RWPE2 (cell line): ENCODE measurements around the gene RAB11FIP5.

ENCODE experiments used
- ATAC-seq: fragments of 200-7000 bp; cut with Tn5 transposase; 3 replicates; pipeline ENCODE4 v1.9.1; 2021; ENCODE audit warnings: low read depth
- DNase-seq: peaks from one replicate; pipeline ENCODE4 v3.0.0-alpha.2; 2020; ENCODE audit warnings: low spot score
- H3K27ac ChIP-seq: fragments of 450-650 bp; 2 replicates; pipeline ENCODE4 v1.5.1; 2017; ENCODE audit warnings: mild to moderate bottlenecking; ENCODE audit not compliant: poor library complexity, severe bottlenecking
- H3K27me3 ChIP-seq: fragments of 250-450 bp; sonication (Bioruptor Pico); 2 replicates; pipeline ENCODE4 v1.5.1; 2021; ENCODE audit warnings: mild to moderate bottlenecking, moderate library complexity; ENCODE audit not compliant: insufficient read depth, poor library complexity, severe bottlenecking
- H3K36me3 ChIP-seq: fragments of 250-450 bp; sonication (Bioruptor Pico); 2 replicates; pipeline ENCODE4 v1.5.1; 2020; ENCODE audit warnings: low read depth, mild to moderate bottlenecking, moderate library complexity
- H3K4me1 ChIP-seq: fragments of 250-450 bp; sonication (Bioruptor Pico); 2 replicates; pipeline ENCODE4 v1.5.1; 2021; ENCODE audit warnings: mild to moderate bottlenecking, moderate library complexity; ENCODE audit not compliant: insufficient read depth, poor library complexity, severe bottlenecking
- H3K4me3 ChIP-seq: fragments of 250-450 bp; sonication (Bioruptor Pico); 2 replicates; pipeline ENCODE4 v1.5.1; 2021; ENCODE audit warnings: mild to moderate bottlenecking, moderate library complexity; ENCODE audit not compliant: severe bottlenecking
- H3K9me3 ChIP-seq: fragments of 250-450 bp; sonication (Bioruptor Pico); 2 replicates; pipeline ENCODE4 v1.5.1; 2021; ENCODE audit warnings: mild to moderate bottlenecking, moderate library complexity; ENCODE audit not compliant: severe bottlenecking
- CTCF ChIP-seq: fragments of 450-650 bp; IDR thresholded peaks from one replicate; pipeline ENCODE4 v1.5.1; 2017; ENCODE audit warnings: mild to moderate bottlenecking, moderate library complexity; ENCODE audit not compliant: poor library complexity, severe bottlenecking

RAB11FIP5 gene, protein sequence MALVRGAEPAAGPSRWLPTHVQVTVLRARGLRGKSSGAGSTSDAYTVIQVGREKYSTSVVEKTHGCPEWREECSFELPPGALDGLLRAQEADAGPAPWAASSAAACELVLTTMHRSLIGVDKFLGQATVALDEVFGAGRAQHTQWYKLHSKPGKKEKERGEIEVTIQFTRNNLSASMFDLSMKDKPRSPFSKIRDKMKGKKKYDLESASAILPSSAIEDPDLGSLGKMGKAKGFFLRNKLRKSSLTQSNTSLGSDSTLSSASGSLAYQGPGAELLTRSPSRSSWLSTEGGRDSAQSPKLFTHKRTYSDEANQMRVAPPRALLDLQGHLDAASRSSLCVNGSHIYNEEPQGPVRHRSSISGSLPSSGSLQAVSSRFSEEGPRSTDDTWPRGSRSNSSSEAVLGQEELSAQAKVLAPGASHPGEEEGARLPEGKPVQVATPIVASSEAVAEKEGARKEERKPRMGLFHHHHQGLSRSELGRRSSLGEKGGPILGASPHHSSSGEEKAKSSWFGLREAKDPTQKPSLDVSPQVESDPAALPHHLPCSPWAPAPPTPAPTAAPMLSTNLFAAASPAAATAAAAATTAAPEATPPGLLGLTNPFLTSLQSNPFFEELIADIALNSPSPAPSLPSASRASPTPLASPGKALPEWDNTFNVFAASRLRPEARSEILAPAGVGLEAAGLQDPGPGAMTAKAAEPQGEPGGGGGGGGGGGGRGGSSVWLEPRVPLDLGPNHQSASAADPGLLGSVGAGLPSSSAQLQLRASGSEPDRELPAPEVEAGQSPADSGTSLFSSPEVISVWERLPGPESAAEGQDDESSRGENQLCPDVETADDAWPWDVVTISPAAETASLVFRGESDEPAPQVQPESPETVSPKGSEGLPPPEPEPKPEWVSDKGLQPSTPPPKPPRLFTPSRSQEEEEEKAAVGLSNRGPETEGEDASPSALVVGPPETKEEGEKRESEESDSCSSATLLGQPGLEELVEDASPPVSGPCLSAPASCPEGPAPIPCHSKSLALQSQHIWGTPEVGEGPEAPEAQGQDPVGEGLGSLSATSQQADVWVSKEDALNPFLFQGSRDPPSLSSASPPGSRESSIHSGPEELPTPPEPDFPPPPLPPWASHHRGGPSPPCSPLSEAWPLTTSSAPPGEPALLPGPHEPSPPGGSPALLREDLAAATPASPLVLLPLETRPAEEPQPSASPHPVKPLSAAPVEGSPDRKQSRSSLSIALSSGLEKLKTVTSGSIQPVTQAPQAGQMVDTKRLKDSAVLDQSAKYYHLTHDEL (N-terminal part only)

GRCh38 chr2:73112913-73113854, at the start of gene RAB11FIP5:
Gene RAB11FIP5, minus strand, starts transcription at chr2:73112948. Its CDS starts 171 bp downstream, at chr2:73112777.
- Histone ChIP-seq H3K9me3 (no peaks in the 10 kb centered on the region), H3K4me1 (peaks cover 5% of the 10 kb centered on the region), H3K27me3 (no peaks in the 10 kb centered on the region), H3K36me3 (no peaks in the 10 kb centered on the region), H3K27ac (peak within 1 kb of the TSS; percentile 82), H3K4me3 (peak within 1 kb of the TSS; percentile 86)
- peak; percentile 72 for ATAC-seq
- peak; percentile 4 for TF ChIP-seq CTCF
- DNase-seq = peak; percentile 75

- Histone ChIP-seq H3K4me1 (no peaks in the 10 kb centered on the region), H3K27me3 (no peaks in the 10 kb centered on the region), H3K27ac (no peak overlapping the region), H3K36me3 (no peaks in the 10 kb centered on the region), H3K4me3 (no peak overlapping the region), H3K9me3 (no peaks in the 10 kb centered on the region)
- peak; percentile 69 for TF ChIP-seq CTCF
- DNase-seq (no peak), ATAC-seq (peak; percentile 76; the same call in 2 of the 3 replicates)
Observed at GRCh38 chr2:73156539-73157124, 43.9 kb upstream of the RAB11FIP5 start.

GRCh38 chr2:73142937-73143336, 30.2 kb upstream of the RAB11FIP5 start:
- Histone ChIP-seq H3K36me3 (no peaks in the 10 kb centered on the region), H3K4me1 (no peaks in the 10 kb centered on the region), H3K9me3 (no peaks in the 10 kb centered on the region), H3K27me3 (no peaks in the 10 kb centered on the region), H3K27ac (no peak overlapping the region), H3K4me3 (no peak overlapping the region)
- ATAC-seq (no peak), DNase-seq (no peak)
- TF ChIP-seq CTCF = no peak

DNA sequence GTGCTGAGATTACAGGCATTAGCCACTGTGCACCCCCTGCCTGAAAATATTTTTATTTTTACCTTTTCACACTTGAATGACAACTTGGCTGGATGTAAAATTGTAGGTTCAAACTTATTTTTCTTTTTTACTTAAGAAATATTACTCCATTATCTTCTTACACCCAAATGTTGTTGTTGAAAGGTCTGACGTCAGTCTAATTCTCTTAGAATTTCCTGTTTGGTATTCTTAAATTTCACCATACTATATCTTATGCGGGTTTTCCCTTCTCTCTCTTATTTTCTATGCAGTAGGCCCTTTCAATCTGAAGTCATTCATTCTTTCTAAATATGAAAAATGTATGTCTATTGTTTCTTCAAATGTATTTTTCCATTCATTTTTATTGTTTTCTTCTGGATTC, 29.1 kb upstream of the RAB11FIP5 start:
- no peak for DNase-seq
- Histone ChIP-seq H3K4me1 (no peaks in the 10 kb centered on the region), H3K4me3 (no peak overlapping the region), H3K27me3 (no peaks in the 10 kb centered on the region), H3K36me3 (no peaks in the 10 kb centered on the region), H3K9me3 (no peaks in the 10 kb centered on the region), H3K27ac (no peak overlapping the region)
- ATAC-seq = no peak
- TF ChIP-seq CTCF = no peak
